ENCODE data around the gene OLFM2. TPM values are rescaled to one million over a fixed set of nuclear protein-coding genes. Genes with fewer than 3 reads are reported as not detected.
A peak's percentile ranks its signal among the peaks of the same experiment; 100 is the strongest.
"Not testable (repeated sequence)": the region's sequence is repeated elsewhere in the genome, so short reads cannot be mapped to it uniquely, and the experiment has no call there.

OLFM2 gene
- total RNA-seq, 1 experiment from 2014 or later, result not detected

GRCh38 chr19:9834726-9835506 lies 101.4 kb downstream of the OLFM2 start, which contains the start of gene PIN1:
Gene PIN1, plus strand, starts transcription at chr19:9835318. Its CDS starts 27 bp downstream, at chr19:9835345.
- peak; percentile 96 for DNase-seq (ENCODE audit: low spot score)

- no peak for DNase-seq (ENCODE audit: low spot score)
Observed at GRCh38 chr19:9834307-9834725, 102.0 kb downstream of the OLFM2 start.

GRCh38 chr19:9828551-9829063 lies 107.7 kb downstream of the OLFM2 start:
- DNase-seq (ENCODE audit: low spot score), result no peak

GRCh38 chr19:9827289-9828238 lies 108.8 kb downstream of the OLFM2 start, which contains the start of gene UBL5:
Gene UBL5, plus strand, starts transcription at chr19:9827918. Its CDS starts 420 bp downstream, at chr19:9828338.
- peak; percentile 88 for DNase-seq (ENCODE audit: low spot score)

- no peak for DNase-seq (ENCODE audit: low spot score)
Observed at GRCh38 chr19:9823816-9824215, 112.5 kb downstream of the OLFM2 start.

- not testable (repeated sequence) for DNase-seq (ENCODE audit: low spot score)
Observed at GRCh38 chr19:9820034-9820433, 116.3 kb downstream of the OLFM2 start.

GRCh38 chr19:9819596-9819909 lies 116.8 kb downstream of the OLFM2 start:
- no peak for DNase-seq (ENCODE audit: low spot score)

- DNase-seq (ENCODE audit: low spot score), result peak; percentile 98
Observed at GRCh38 chr19:9818734-9819595, 117.3 kb downstream of the OLFM2 start, which contains the start of gene FBXL12. Gene FBXL12, minus strand, starts transcription at chr19:9819079. Its CDS starts 266 bp downstream, at chr19:9818813.

- DNase-seq (ENCODE audit: low spot score), result peak; percentile 3
Observed at GRCh38 chr19:9818175-9818733, 118.1 kb downstream of the OLFM2 start.

GRCh38 chr19:9811139-9811538 lies 125.2 kb downstream of the OLFM2 start:
- DNase-seq (ENCODE audit: low spot score), result no peak

- DNase-seq (ENCODE audit: low spot score), result no peak
Observed at GRCh38 chr19:9808855-9809824, 127.2 kb downstream of the OLFM2 start.

- no peak for DNase-seq (ENCODE audit: low spot score)
Observed at GRCh38 chr19:9806803-9807202, 129.5 kb downstream of the OLFM2 start.

Small RNA genes within 50 kb of the gene (small RNA-seq; reads per million reads assigned to genes)
- 0.65 reads per million for gene RF00156

Other genes starting within 250 kb of the OLFM2 start
- 4.6 and 4.8 TPM in 2 replicates for gene ZNF846, start 167.8 kb downstream of the OLFM2 start, total RNA-seq (2014; rRNA removed; shearing (Covaris generic))
- 31.8 and 40.7 TPM in 2 replicates for gene FBXL12, start 117.4 kb downstream of the OLFM2 start, total RNA-seq (2014; rRNA removed; shearing (Covaris generic))
- gene UBL5, start 108.6 kb downstream of the OLFM2 start, total RNA-seq (2014; rRNA removed; shearing (Covaris generic)), result 187 and 200 TPM in 2 replicates
- gene PIN1, start 101.2 kb downstream of the OLFM2 start, total RNA-seq (2014; rRNA removed; shearing (Covaris generic)), result 188 and 189 TPM in 2 replicates
- gene COL5A3, start 74.0 kb upstream of the OLFM2 start, total RNA-seq (2014; rRNA removed; shearing (Covaris generic)), result not detected in 2 replicates
- gene RDH8, start 77.0 kb upstream of the OLFM2 start, total RNA-seq (2014; rRNA removed; shearing (Covaris generic)), result not detected in 2 replicates
- gene SHFL, start 149.8 kb upstream of the OLFM2 start, total RNA-seq (2014; rRNA removed; shearing (Covaris generic)), result 12.9 and 16.9 TPM in 2 replicates
- gene ANGPTL6, start 166.2 kb upstream of the OLFM2 start, total RNA-seq (2014; rRNA removed; shearing (Covaris generic)), result 0.34 and 1.6 TPM in 2 replicates
- 90.3 and 97.0 TPM in 2 replicates for gene PPAN, start 169.8 kb upstream of the OLFM2 start, total RNA-seq (2014; rRNA removed; shearing (Covaris generic))
- gene P2RY11, start 175.2 kb upstream of the OLFM2 start, total RNA-seq (2014; rRNA removed; shearing (Covaris generic)), result 5.5 and 11.1 TPM in 2 replicates
- 288 and 299 TPM in 2 replicates for gene EIF3G, start 183.4 kb upstream of the OLFM2 start, total RNA-seq (2014; rRNA removed; shearing (Covaris generic))

Data from HT-29 (cell line).